HL-60 (cell line): ENCODE results near the gene TMEM225B.

Experiments used
- DNase-seq, 2 experiments: peaks; one replicate each; pipeline ENCODE4 v3.0.0-alpha.2; 2010 to 2020; ENCODE audit warnings: low read depth in 1 of 2, low spot score in 1 of 2
- H3K27ac ChIP-seq: fragments of 250-450 bp; sonication (Bioruptor Pico); replicated peaks from 2 replicates; pipeline ENCODE4 v1.5.1; 2020; ENCODE audit warnings: mild to moderate bottlenecking, moderate library complexity
- H3K27me3 ChIP-seq: fragments of 250-450 bp; sonication (Bioruptor Pico); 2 replicates; pipeline ENCODE4 v1.5.1; 2021; ENCODE audit warnings: mild to moderate bottlenecking, moderate library complexity; ENCODE audit not compliant: insufficient read depth, poor library complexity, severe bottlenecking
- H3K4me3 ChIP-seq: replicated peaks from 2 replicates; pipeline ENCODE4 v1.5.1; 2011; ENCODE audit warnings: mild to moderate bottlenecking, control low read depth, low read length; ENCODE audit not compliant: insufficient read depth
- CTCF ChIP-seq: IDR thresholded peaks from one replicate; pipeline ENCODE4 v1.5.1; 2011; ENCODE audit warnings: low read length, control low read depth, inconsistent platforms; ENCODE audit not compliant: insufficient read depth
- GABPA ChIP-seq: IDR thresholded peaks from 2 replicates; pipeline ENCODE4 v1.6.1; 2012; ENCODE audit warnings: low read depth
- POLR2AphosphoS5 ChIP-seq: IDR thresholded peaks from 2 replicates; pipeline ENCODE4 v1.6.1; 2012; ENCODE audit warnings: low read depth
- REST ChIP-seq: IDR thresholded peaks from 2 replicates; pipeline ENCODE4 v1.6.1; 2012; ENCODE audit warnings: low read depth; ENCODE audit not compliant: insufficient replicate concordance
- SPI1 ChIP-seq: IDR thresholded peaks from 2 replicates; pipeline ENCODE4 v1.6.1; 2012; ENCODE audit warnings: low read depth, mild to moderate bottlenecking, borderline replicate concordance

Gene TMEM225B

GRCh38 chr7:99627513-99627912 lies 29.4 kb downstream of the TMEM225B start:
- no peaks in the 10 kb centered on the region for H3K27me3 ChIP-seq
- H3K27ac ChIP-seq = no peak overlapping the region
- TF ChIP-seq REST (no peak), POLR2AphosphoS5 (no peak), SPI1 (no peak), GABPA (no peak), CTCF (no peak)
- H3K4me3 ChIP-seq = no peak overlapping the region
- no peak for DNase-seq

- no peaks in the 10 kb centered on the region for H3K27me3 ChIP-seq
- TF ChIP-seq GABPA (no peak), REST (no peak), SPI1 (no peak), POLR2AphosphoS5 (no peak), CTCF (no peak)
- no peak overlapping the region for H3K27ac ChIP-seq
- H3K4me3 ChIP-seq = no peak overlapping the region
- no peak for DNase-seq
These were observed 30.7 kb downstream of the TMEM225B start for GRCh38 chr7:99628471-99629465.

GRCh38 chr7:99629643-99630042 lies 31.6 kb downstream of the TMEM225B start:
- DNase-seq = no peak
- no peak overlapping the region for H3K27ac ChIP-seq
- no peak overlapping the region for H3K4me3 ChIP-seq
- TF ChIP-seq POLR2AphosphoS5 (no peak), REST (no peak), SPI1 (no peak), GABPA (no peak), CTCF (no peak)
- no peaks in the 10 kb centered on the region for H3K27me3 ChIP-seq
